T-cell (primary cell): ENCODE measurements around the gene RBBP6. TPM values are rescaled to one million over a fixed set of nuclear protein-coding genes. Genes with fewer than 3 reads are reported as not detected.

Experiments
- ATAC-seq, 4 experiments: fragments of 200-7000 bp in 3 of 4; fragments of 150-1000 bp in 1 of 4; cut with Tn5 transposase; replicated peaks in 1 of 4; 1 replicate in 3 of 4; 2 replicates in 1 of 4; pipeline ENCODE4 v1.10.0; 2021; ENCODE audit warnings: moderate library complexity in 3 of 4, mild to moderate bottlenecking in 2 of 4, moderate number of reproducible peaks in 1 of 4
- CTCF ChIA-PET, 2 donors: fragments of 300-600 bp; sonication (Branson Sonifier 250); formaldehyde crosslinking; loops; one replicate each; lab custom pipeline; 2022; ENCODE audit warnings: antibody characterized with exemption in 2 of 2; lab: Charles Lee
- POLR2A ChIA-PET, 2 donors: fragments of 300-600 bp; sonication (Branson Sonifier 250); formaldehyde crosslinking; loops; one replicate each; lab custom pipeline; 2022; ENCODE audit warnings: antibody characterized with exemption in 2 of 2; lab: Charles Lee
- DNase-seq, 35 experiments: peaks; one replicate each; pipeline versions ENCODE4 v3.0.0 to v3.0.0-alpha.2; 2013 to 2023
- H3K27ac ChIP-seq: one replicate; pipeline ENCODE4 v1.5.1; 2013; ENCODE audit warnings: low read length
- H3K27me3 ChIP-seq, 2 experiments: replicated peaks in 1 of 2; 1 replicate in 1 of 2; 2 replicates in 1 of 2; pipeline versions ENCODE4 v1.6.1 to v1.7.0; 2013; ENCODE audit warnings: low read length in 1 of 2, mixed read lengths in 1 of 2; ENCODE audit not compliant: control insufficient read depth in 2 of 2, insufficient read depth in 2 of 2; ENCODE audit errors: extremely low read depth in 1 of 2
- H3K36me3 ChIP-seq, 2 donors: 1 replicate in 1 of 2; 2 replicates in 1 of 2; pipeline versions ENCODE4 v1.6.1 to v1.7.0; 2013; ENCODE audit warnings: low read length in 1 of 2; ENCODE audit not compliant: control insufficient read depth in 2 of 2, insufficient read depth in 1 of 2; ENCODE audit errors: extremely low read depth in 1 of 2
- H3K4me1 ChIP-seq, 2 experiments: 1 replicate in 1 of 2; 2 replicates in 1 of 2; pipeline versions ENCODE4 v1.6.1 to v1.7.0; 2013; ENCODE audit warnings: low read length in 2 of 2, mixed read lengths in 1 of 2; ENCODE audit not compliant: insufficient read depth in 2 of 2, control insufficient read depth in 1 of 2; ENCODE audit errors: extremely low read depth in 1 of 2
- H3K4me3 ChIP-seq, 2 donors: 1 replicate in 1 of 2; 2 replicates in 1 of 2; pipeline versions ENCODE4 v1.5.1 to v1.7.0; 2013; ENCODE audit warnings: mild to moderate bottlenecking in 2 of 2, low read length in 1 of 2, moderate library complexity in 1 of 2; ENCODE audit not compliant: control insufficient read depth in 1 of 2; ENCODE audit errors: extremely low read depth in 1 of 2
- H3K9me3 ChIP-seq: 2 replicates; pipeline ENCODE4 v1.7.0; 2013
- H3K27ac Mint-ChIP-seq, 2 donors: one replicate each; pipeline ENCODE4 v1.8.0; 2020 to 2021; ENCODE audit warnings: mild to moderate bottlenecking in 2 of 2, mixed read lengths in 2 of 2
- H3K27me3 Mint-ChIP-seq, 2 donors: one replicate each; pipeline ENCODE4 v1.8.0; 2021 to 2022; ENCODE audit warnings: mixed read lengths in 2 of 2
- H3K36me3 Mint-ChIP-seq: one replicate; pipeline ENCODE4 v1.8.0; 2021; ENCODE audit warnings: mixed read lengths
- H3K4me1 Mint-ChIP-seq, 3 donors: one replicate each; pipeline ENCODE4 v1.8.0; 2020 to 2022; ENCODE audit warnings: mixed read lengths in 3 of 3, mild to moderate bottlenecking in 1 of 3
- H3K4me3 Mint-ChIP-seq, 3 donors: one replicate each; pipeline ENCODE4 v1.8.0; 2020 to 2022; ENCODE audit warnings: mild to moderate bottlenecking in 3 of 3, mixed read lengths in 3 of 3, moderate library complexity in 3 of 3
- H3K9me3 Mint-ChIP-seq, 3 donors: one replicate each; pipeline ENCODE4 v1.8.0; 2020 to 2022; ENCODE audit warnings: mixed read lengths in 3 of 3
- whole genome bisulfite sequencing: methylation state at CpG from one replicate; pipeline ENCODE4 v1.1.5; 2013; ENCODE audit warnings: missing lambda C conversion rate; ENCODE audit not compliant: insufficient coverage; 5-methylcytosine and 5-hydroxymethylcytosine counted together
- total RNA-seq, 35 experiments: library from RNA in 6 of 35; stranded (reverse) in 6 of 35; fragments of 120-200 nt in 1 of 35; gene quantifications; one replicate each; pipeline versions ENCODE4 v1.2.1 to v1.2.4 and lab custom pipeline; 2013 to 2026

The RBBP6 gene
- total RNA-seq, 5 donors from 2014 or later (not counting 1 experiment from before 2014, with no cell fraction given) = 80.5 to 130 (median 91.9) TPM

DNA sequence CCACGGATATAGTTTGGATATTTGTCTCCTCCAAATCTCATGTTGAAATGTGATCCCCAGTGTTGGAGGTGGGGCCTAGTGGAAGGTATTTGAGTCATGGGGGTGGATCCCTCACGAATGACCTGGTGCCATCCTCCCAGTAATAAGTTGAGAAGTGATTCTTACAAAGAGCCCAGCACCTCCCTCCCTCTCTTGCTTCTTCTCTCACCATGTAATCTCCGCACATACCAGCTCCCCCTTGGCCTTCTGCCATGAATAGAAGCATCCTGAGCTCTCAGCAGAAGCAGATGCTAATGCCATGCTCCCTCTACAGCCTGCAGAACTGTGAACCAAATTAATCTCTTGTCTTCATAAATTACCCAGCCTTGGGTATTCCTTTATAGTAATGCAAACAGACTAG lies 41.9 kb upstream of the RBBP6 start:
- Histone ChIP-seq H3K27me3 (peaks cover 0 to 27% of the 10 kb centered on the region in 2 experiments), H3K36me3 (no peaks in the 10 kb centered on the region), H3K4me1 (no peaks in the 10 kb centered on the region), H3K27ac (no peak overlapping the region), H3K9me3 (no peaks in the 10 kb centered on the region), H3K4me3 (no peak overlapping the region)
- H3K4me1 Mint-ChIP-seq = no peaks in the 10 kb centered on the region
- DNase-seq (no peak), ATAC-seq (no peak)
- no peaks in the 10 kb centered on the region for H3K9me3 Mint-ChIP-seq
- ChIA-PET POLR2A (no interaction called here), CTCF (interaction anchor here in 1 of 2 donors (0.6 kb wide), 1 partner anchor 393 kb away, joined by 12 read pairs; no protein-coding TSS in a partner anchor)
- no peak overlapping the region for H3K4me3 Mint-ChIP-seq
- peaks cover 16 to 17% of the 10 kb centered on the region in 2 donors for H3K27me3 Mint-ChIP-seq
- H3K27ac Mint-ChIP-seq = no peak overlapping the region
- H3K36me3 Mint-ChIP-seq = no peaks in the 10 kb centered on the region
- WGBS = 86% methylated on average over 1 of the region's 3 CpGs

DNA sequence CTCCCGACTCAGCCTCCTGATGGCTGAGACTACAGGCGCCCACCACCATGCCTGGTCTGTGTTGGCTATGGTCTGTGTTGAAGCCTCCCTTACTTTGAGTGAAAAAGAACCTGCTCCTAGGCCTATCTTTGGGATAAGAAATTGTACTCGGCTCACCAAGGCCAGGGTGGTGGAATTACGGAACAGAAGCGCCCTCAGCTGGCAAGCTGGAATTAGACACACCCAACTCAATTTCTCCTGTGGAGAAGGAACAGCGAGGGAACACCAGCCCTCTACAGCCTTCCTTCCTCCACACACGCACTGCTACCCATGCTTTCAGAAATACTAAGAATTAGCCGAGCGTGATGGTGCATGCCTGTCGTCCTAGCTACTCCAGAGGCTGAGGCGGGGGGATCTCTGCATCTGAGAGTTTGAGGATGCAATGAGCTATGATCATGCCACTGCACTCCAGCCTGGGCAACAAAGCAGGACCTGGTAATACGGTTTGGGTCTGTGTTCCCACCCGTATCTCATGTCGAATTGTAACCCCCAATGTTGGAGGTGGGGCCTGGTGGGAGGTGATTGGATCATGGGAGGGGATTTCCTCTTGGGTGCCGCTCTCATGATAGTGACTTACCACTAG lies 40.1 kb upstream of the RBBP6 start:
- Histone ChIP-seq H3K27ac (no peak overlapping the region), H3K36me3 (no peaks in the 10 kb centered on the region), H3K4me1 (no peaks in the 10 kb centered on the region), H3K9me3 (no peaks in the 10 kb centered on the region), H3K27me3 (peaks cover 0 to 22% of the 10 kb centered on the region in 2 experiments), H3K4me3 (no peak overlapping the region)
- Mint-ChIP-seq H3K27ac (no peak overlapping the region), H3K36me3 (no peaks in the 10 kb centered on the region), H3K9me3 (no peaks in the 10 kb centered on the region), H3K4me3 (no peak overlapping the region), H3K4me1 (no peaks in the 10 kb centered on the region), H3K27me3 (peaks cover 16 to 19% of the 10 kb centered on the region in 2 donors)
- WGBS = 9% methylated on average over 8 of the region's 15 CpGs
- ATAC-seq = no peak
- ChIA-PET POLR2A (no interaction called here), CTCF (no interaction called here)
- no peak for DNase-seq

DNA sequence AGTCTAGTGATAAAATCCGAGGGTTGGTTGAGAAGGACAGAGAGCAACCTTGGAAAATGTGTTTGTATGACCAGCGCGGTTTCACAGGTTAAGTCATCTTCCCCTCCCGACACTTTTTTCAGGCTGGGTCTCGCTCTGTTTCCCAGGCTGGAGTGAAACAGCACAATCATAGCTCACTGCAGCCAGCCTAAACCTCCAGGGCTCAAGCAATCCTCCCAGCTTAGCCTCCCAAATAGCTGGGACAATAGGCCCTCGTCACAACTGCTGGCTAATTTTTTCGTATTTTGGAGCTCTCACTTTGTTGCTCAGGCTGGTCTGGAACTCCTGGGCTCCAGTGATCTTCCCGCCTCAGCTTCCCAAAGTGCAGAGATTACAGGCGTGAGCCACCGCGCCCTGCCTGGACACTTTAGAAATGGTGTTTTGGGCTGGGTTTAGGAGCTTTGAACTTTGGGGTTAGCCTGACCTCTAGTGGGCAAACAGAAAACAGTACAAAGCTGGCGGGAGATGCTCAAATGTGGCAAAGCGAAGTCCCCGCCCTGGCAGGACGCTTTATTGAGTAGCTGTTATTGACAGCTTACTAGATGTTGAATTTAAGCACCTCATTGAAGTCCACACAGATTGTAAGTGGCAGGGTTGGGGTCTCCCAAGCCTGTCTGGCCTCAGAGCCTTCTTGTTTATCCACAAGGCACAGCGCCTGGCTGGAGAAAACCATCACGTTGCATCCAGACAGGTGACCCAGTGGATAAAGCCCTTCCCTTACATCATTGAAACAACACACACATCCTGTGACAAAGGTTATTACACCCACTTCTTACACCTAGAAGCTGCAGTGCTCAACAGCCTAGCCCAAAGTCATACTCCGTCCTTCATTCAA lies 34.7 kb upstream of the RBBP6 start:
- peak; percentile 55 to 88 (median 86) for ATAC-seq
- H3K27ac Mint-ChIP-seq = no peak overlapping the region
- H3K4me3 ChIP-seq = no peak overlapping the region
- H3K9me3 ChIP-seq = no peaks in the 10 kb centered on the region
- H3K27me3 ChIP-seq = peaks cover 0 to 29% of the 10 kb centered on the region in 2 experiments
- H3K36me3 ChIP-seq = no peaks in the 10 kb centered on the region
- H3K4me1 Mint-ChIP-seq = no peaks in the 10 kb centered on the region
- ChIA-PET POLR2A (no interaction called here), CTCF (interaction anchor here (0.6 to 1.7 kb wide), 16 partner anchors 9 to 708 kb away, joined by 3 to 15 read pairs (median 4); no protein-coding TSS in a partner anchor)
- peaks cover 19 to 22% of the 10 kb centered on the region in 2 donors for H3K27me3 Mint-ChIP-seq
- H3K9me3 Mint-ChIP-seq = no peaks in the 10 kb centered on the region
- WGBS = 43% methylated on average over 17 of the region's 18 CpGs
- H3K4me3 Mint-ChIP-seq = no peak overlapping the region
- no peaks in the 10 kb centered on the region for H3K4me1 ChIP-seq
- H3K27ac ChIP-seq = no peak overlapping the region
- DNase-seq = peak in 34 of 35 experiments; percentile 10 to 79 (median 32)
- no peaks in the 10 kb centered on the region for H3K36me3 Mint-ChIP-seq

DNA sequence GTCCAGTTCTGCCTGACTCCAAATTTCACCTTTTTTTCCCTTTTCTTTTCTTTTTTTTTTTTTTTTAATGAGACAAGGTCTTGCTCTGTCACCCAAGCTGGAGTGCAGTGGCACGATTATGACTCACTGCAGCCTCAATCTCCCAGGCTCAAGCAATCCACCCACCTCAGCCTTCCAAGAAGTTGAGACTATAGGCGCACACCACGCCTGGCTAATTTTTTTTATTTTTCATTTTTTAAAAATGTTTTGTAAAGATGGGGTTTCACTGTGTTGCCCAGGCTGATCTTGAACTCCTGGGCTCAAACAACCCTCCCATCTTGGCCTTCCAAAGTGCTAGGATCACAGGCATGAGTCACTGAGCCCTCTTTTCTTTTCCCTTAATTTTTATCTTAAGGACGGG lies 33.4 kb upstream of the RBBP6 start:
- H3K9me3 ChIP-seq = no peaks in the 10 kb centered on the region
- ATAC-seq (no peak), DNase-seq (no peak)
- H3K36me3 ChIP-seq = no peaks in the 10 kb centered on the region
- CTCF ChIA-PET = interaction anchor here (0.5 to 1.3 kb wide), 3 partner anchors 10 to 189 kb away, joined by 3 to 5 read pairs (median 4); no protein-coding TSS in a partner anchor
- no peak overlapping the region for H3K27ac ChIP-seq
- no peak overlapping the region for H3K4me3 ChIP-seq
- Mint-ChIP-seq H3K27me3 (peaks cover 14 to 19% of the 10 kb centered on the region in 2 donors), H3K9me3 (no peaks in the 10 kb centered on the region), H3K36me3 (no peaks in the 10 kb centered on the region), H3K4me1 (no peaks in the 10 kb centered on the region), H3K4me3 (no peak overlapping the region), H3K27ac (no peak overlapping the region)
- POLR2A ChIA-PET = no interaction called here
- H3K4me1 ChIP-seq = no peaks in the 10 kb centered on the region
- peaks cover 0 to 22% of the 10 kb centered on the region in 2 experiments for H3K27me3 ChIP-seq
- WGBS = 67% methylated on average over 1 of the region's 4 CpGs

DNA sequence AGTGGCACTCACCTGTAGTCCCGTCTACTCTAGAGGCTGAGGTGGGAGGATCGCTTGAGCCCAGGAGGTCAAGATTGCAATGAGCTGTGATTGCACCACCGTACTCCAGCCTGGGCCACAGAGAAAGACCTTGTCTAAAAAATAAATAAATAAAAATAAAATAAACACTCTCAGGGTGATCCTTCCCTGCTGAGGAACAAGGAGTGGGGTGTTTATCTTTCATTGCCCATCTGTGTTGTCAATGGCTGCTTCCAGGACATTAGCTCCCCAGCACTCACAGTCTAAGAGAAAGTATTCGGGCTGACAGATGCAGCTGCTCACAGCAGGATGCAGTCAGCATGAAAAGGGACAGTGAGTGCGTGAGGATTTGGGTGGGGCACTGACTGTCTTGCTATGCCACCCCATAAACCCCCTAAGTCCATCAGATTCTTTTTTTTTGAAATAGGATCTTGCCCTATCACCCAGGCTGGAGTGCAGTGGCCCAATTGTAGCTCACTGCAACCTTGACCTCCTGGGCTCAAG lies 31.3 kb upstream of the RBBP6 start:
- H3K36me3 Mint-ChIP-seq = no peaks in the 10 kb centered on the region
- no peak overlapping the region for H3K27ac Mint-ChIP-seq
- Histone ChIP-seq H3K36me3 (no peaks in the 10 kb centered on the region), H3K27me3 (peaks cover 0 to 21% of the 10 kb centered on the region in 2 experiments), H3K4me3 (no peak overlapping the region), H3K4me1 (no peaks in the 10 kb centered on the region), H3K9me3 (no peaks in the 10 kb centered on the region), H3K27ac (no peak overlapping the region)
- no peaks in the 10 kb centered on the region for H3K4me1 Mint-ChIP-seq
- peaks cover 5 to 14% of the 10 kb centered on the region in 2 donors for H3K27me3 Mint-ChIP-seq
- H3K4me3 Mint-ChIP-seq = no peak overlapping the region
- WGBS = 67% methylated on average over 2 of the region's 5 CpGs
- H3K9me3 Mint-ChIP-seq = no peaks in the 10 kb centered on the region
- no peak for ATAC-seq
- no peak for DNase-seq
- POLR2A ChIA-PET = no interaction called here
- CTCF ChIA-PET = no interaction called here

DNA sequence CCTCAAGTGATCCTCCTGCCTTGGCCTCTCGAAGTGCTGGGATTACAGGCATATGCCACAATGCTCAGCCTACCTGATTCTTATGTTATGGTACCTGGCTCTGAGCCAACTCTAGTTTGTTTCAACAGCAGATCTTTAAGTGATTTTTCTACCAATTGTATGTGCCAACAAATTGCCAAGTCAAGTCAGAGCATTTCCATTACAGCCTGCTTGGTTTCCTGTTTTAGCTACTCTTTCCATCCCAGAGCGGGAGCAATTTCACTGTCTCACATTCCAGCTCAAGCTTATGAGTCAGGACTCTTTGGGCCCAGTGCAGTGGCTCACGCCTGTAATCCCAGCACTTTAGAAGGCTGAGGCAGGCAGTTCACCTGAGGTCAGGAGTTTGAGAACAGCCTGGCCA lies 30.8 kb upstream of the RBBP6 start:
- Histone ChIP-seq H3K27ac (no peak overlapping the region), H3K27me3 (peaks cover 0 to 16% of the 10 kb centered on the region in 2 experiments), H3K4me1 (no peaks in the 10 kb centered on the region), H3K4me3 (no peak overlapping the region), H3K9me3 (no peaks in the 10 kb centered on the region), H3K36me3 (no peaks in the 10 kb centered on the region)
- H3K4me1 Mint-ChIP-seq = no peaks in the 10 kb centered on the region
- H3K9me3 Mint-ChIP-seq = no peaks in the 10 kb centered on the region
- H3K27me3 Mint-ChIP-seq = peaks cover 0 to 11% of the 10 kb centered on the region in 2 donors
- no peaks in the 10 kb centered on the region for H3K36me3 Mint-ChIP-seq
- 71% methylated on average over 2 of the region's 3 CpGs for WGBS
- ATAC-seq = no peak
- DNase-seq = no peak
- H3K4me3 Mint-ChIP-seq = no peak overlapping the region
- ChIA-PET POLR2A (no interaction called here), CTCF (no interaction called here)
- H3K27ac Mint-ChIP-seq = no peak overlapping the region
